NCI-H2029 treated with DMSO at 0.1 percent for 48 hours (cell line): ENCODE results near the gene PTPRN.
"Not testable (repeated sequence)": the region's sequence is repeated elsewhere in the genome, so short reads cannot be mapped to it uniquely, and the experiment has no call there.

Experiments
- DNase-seq: peaks from one replicate; lab custom pipeline; 2025; lab: John Stamatoyannopoulos, UW

Gene PTPRN

DNA sequence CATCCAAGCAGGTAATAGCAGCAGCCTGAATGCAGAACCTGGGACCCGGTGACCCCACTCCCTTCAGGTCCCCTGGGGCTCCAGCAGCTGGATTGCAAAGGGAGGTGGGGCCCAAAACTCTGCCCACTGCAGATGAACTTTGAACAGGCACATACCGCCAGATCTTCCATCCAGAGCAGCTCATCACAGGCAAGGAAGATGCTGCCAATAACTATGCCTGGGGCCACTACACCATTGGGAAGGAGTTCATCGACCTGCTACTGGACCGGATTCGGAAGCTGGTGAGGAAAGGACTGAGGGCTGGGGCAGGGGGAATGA, 39.2 kb downstream of the PTPRN start:
- no peak for DNase-seq

DNA sequence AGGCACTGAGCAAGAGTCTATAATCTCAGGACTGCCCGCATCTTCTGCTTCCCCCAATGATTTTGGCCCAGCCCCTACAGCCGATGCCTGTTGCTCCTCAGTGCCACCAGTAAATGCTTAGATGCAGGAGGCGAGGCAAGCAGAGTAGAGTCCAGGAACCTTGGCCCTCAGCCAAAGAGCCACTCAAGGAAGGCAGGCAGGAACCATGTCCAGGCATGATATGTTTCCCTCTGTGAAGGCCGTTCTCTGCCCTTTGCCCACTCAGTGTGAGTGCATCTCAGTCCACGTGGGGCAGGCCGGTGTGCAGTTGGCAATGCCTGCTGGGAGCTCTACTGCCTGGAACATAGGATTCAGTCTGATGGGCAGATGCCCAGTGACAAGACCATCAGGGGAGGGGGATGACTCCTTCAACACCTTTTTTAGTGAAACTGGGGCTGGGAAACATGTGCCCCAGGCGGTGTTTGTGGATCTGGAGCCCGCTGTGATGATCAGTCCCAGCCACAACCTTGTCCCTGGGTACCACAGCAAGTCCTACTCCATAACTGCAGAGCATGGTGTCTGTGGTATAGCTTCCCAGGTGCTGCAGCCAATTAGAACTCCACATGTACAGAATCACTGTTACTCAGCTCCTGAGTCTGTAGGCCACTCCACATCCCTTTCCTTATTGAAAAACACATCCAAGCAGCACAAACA, 39.7 kb downstream of the PTPRN start:
- DNase-seq = peak; percentile 31

DNA sequence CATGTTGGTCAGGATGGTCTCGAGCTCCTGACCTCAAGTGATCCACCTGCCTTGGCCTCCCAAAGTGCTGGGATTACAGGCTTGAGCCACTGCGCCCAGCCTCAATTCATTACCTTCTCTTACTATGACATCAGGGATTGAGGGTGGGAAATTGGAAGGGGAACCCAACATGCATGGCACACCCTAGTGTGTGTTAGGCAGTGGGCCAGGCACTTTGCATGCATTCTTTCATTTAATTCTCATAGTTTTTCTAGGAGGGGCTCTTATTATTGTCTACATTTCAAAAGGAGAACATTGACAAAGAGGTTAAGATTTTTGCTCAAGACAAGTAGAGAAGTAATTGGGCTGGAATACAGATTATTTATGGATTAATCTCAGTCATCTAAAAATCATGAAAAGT, 40.9 kb downstream of the PTPRN start:
- no peak for DNase-seq

DNA sequence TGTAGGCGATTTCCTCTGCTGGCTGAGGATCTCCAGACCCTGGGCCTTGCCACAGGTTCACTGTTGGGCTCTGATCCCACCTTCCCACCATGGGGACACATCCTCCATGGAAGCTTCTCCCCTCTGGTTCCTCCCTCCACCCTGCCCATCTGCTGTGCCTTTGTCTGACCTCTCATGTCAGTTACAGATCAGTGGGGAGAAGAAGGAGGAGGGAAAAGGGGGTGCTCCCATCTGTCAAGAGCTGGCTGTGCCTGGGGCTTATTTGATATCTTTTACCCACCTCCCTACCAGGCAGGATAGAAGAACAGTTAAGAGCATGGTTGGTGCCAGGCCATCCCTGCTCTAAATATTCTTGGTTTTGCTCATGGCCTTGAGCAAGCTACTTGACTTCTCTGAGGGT, 42.3 kb downstream of the PTPRN start:
- DNase-seq = no peak

DNA sequence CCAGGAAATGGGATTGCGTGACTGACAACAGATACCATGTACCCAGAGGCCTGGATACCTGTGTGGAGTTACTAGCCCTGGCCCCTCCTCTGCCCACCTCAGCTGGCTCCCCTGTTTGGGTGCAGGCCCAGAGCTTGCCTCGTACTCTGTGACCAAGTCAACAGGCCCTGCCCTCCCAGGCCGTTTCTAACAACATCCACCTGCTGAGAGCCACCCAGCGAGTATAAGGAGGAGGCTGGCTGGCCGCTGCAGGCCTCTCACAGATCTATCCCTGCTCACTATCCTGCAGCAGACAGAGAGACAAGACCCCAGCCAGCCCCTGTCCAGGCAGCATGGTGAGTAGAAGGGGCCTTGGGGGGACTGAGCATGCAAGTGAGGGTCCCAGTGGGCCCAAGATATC, 43.0 kb downstream of the PTPRN start:
- no peak for DNase-seq

DNA sequence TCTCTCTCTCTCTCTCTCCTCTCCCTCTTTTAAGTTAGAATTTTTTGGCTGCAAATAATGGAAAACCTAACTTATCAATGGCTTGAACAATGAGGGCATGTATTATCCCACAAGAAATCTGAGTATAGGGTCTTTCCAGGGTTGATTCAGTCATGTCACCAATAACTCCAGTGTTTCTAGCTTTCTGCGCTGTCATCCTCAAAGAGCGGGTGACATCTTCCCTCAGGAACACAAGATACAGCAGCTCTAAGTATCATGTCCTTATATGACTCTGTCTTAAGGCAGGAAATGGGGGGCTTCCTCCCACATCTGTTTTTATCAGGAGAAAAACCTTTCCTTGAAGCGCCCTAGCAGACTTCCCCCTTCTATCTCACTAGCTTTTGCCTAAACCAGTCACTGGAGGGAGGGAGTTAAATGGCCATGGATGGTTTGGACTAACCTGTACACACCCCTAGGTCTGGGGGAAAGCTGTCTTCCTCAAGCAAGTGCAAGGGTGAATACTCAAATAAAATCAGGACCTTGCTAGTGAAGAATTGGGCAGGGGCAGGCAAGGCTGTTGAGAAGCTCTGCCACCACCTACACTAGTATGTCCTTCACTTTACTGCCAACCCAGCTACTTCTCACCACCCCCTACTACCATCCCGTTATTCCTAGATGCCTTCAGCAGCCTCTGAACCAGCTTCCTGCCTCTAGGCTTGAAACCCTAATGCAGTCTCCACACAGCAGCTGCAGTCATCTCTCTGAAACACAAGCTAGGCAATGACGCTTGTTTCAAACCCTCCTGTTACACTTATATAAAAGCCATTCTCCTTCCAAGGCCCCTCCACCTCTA, 48.0 kb downstream of the PTPRN start:
- DNase-seq = no peak

DNA sequence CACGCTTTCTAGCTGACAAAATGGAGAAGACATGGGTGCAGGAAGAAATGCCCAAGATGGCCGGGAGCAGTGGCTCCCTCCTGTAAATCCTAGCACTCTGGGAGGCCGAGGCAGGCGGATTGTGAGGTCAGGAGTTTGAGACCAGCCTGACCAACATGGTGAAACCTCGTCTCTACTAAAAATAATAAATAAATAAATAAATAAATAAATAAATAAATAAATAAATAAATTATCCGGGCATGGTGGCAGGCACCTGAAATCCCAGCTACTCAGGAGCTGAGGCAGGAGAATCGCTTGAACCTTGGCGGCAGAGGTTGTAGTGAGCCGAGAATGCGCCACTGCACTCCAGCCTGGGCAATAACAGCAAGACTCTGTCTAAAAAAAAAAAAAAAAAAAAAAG, 50.3 kb downstream of the PTPRN start:
- DNase-seq = not testable (repeated sequence)

DNA sequence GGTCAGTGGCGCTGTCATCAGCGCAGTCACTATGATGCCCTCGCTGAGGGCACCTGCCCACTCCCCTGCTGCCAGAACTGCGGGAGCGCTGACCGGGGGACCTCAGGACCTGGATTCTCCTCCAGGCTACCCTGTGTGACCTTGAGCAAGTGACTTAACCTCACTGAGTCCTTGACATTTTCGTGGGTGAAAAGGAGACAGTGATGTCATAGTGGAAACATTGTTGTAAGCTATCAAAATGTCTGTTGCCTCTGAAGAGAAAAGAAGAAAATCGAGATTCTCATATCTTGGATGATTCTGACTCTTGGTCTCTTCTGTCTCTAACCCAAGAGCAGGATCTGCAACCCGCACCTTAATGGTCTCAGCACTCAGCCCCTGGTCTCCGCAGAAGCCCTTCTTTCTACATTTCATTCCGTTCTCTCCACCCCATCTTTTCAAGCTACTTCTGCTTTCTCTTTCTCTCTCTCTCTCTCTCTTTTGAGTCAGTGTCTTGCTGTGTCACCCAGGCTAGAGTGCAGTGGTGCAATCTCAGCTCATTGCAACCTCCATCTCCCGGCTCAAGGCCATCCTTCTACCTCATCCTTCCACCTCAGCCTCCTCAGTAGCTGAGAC, 54.5 kb downstream of the PTPRN start:
- DNase-seq = no peak

DNA sequence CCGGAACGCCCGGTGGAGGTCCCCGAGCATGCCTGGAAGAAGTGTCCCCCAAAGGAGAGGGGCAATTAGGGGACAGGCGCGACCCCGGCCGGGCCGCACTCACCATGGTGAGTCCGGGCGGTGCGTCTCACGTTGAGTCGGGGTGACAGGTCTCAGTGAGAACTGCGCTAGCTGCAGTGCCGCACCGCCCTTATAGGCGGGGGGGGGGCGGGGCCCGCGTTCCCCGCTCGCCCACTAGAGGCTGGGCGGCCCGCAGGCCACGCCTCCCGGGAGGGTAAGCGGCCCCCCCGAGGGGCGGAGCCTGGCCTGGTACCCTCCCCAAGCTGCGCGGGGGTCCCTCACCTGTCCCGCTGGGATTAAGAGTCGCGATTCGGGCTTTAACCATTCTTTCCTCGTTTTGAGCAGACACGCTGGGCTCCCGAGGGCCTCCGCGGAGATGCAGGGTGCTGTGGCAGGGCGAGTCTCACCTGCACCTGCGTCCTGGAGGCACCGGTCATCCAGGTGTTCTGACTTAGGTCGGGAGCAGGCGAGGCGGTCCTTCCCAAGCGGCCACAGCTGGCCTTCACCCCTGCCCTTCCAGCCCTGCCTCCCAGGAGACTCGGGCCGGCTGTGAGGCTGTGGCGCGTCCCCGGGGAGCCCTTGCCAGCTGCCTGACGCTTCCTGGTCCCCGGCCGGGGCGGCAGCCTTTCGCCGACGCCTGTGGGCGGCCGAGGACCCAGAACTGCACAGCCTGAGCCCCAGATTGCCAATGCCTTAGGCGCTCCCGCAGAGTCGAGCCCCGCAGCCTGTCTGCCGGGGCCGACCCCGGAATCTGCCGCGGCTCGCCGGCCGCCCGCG, 55.2 kb downstream of the PTPRN start, which contains the start of gene TUBA4A:
Gene TUBA4A, minus strand, starts transcription at position 166 of the 837 bp plus-strand sequence. Its CDS starts 60 bp downstream, at position 106.
- DNase-seq = no peak

DNA sequence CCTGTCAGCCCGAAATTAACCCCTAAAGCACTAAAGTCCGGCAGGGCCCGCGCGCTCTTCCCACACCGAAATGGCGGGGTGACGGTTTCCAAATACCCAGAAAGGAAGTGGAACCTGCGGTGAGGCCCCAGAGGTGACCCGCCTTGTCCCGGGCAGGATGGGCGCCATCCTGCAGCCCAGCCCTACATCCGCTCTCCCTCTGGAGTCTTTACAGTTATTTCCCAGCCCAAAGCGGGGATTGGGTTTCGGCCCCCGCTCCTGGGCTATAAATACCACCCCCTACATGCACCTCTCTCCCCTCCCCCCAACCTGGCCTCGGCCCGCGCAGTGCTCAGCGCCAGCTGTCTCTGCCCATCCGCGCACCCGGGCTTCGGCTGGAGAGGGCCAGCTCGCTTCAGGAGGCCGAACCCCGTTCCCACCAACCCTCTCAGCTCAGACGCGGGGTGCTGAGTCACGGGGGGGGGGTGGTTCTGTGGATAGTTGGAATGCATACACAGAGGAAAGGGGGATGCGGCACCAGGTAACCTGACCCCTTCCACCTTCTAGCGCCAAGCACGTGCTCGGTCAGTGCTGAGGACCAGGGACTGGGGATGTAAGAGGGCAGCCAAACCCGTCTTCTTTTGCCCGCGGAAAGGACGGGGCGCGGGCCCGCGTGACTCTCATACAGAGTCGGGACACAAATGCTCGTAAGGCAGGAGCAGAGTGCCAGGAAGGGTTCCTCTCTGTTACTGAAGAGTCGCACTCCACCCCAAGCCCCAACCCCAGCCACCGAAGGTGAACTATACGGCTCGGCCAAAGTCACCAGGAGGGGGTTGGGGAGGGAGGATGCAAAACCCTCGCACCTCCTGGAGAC, 56.1 kb downstream of the PTPRN start, which contains the start of gene TUBA4B:
Gene TUBA4B, plus strand, starts transcription at position 344 of the 853 bp plus-strand sequence. Its CDS starts 165 bp downstream, at position 509.
- DNase-seq = no peak

DNA sequence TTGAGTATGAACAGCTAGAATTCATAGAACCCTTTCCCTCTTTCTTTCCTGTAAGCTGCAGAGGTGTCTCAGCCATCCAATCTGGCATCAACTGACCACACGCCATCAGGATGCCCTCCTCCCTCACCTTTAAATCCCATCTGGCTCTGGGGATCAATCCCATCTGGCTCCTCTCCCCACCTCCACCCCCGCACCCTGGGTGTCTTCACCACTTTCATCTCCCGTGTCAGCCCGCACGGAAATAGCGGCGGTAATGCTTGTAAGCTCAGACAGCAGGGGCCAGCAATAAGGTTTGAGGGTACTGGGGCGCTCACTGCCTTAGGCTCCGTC, 56.7 kb downstream of the PTPRN start:
- no peak for DNase-seq

DNA sequence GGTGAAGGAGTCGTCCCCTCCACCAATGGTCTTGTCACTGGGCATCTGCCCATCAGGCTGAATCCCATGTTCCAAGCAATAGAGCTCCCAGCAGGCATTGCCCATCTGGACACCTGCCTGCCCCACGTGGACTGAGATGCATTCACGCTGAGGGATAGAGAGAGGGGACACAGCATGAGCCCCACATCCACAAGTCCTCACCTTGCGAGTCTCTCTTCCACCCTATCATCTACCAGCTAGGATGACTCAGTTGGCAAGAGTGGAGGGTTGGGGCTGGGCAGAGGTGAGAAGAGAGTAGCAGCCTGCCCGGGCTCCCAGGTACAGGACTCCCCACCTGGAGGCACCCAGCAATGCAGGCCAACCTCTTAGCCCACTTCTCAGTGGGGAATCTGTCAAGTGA, 57.1 kb downstream of the PTPRN start:
- no peak for DNase-seq

DNA sequence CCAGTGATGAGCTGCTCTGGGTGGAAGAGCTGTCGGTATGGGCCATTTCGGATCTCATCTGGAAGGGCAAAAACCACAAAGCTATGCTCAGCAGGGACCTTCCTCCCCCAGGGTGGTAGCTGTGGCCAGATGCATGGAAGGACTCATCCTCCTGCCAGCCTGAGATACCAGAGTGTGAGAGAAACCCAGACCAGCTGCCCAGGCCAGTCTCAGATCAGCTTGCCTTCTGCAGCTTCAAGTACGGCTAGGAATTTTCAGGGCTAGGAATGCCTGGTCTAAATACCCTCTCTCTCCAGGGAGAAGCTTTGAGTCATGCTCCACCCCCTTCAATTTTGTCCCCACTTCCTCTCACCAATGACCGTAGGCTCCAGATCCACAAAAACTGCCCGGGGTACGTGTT, 57.5 kb downstream of the PTPRN start:
- no peak for DNase-seq

DNA sequence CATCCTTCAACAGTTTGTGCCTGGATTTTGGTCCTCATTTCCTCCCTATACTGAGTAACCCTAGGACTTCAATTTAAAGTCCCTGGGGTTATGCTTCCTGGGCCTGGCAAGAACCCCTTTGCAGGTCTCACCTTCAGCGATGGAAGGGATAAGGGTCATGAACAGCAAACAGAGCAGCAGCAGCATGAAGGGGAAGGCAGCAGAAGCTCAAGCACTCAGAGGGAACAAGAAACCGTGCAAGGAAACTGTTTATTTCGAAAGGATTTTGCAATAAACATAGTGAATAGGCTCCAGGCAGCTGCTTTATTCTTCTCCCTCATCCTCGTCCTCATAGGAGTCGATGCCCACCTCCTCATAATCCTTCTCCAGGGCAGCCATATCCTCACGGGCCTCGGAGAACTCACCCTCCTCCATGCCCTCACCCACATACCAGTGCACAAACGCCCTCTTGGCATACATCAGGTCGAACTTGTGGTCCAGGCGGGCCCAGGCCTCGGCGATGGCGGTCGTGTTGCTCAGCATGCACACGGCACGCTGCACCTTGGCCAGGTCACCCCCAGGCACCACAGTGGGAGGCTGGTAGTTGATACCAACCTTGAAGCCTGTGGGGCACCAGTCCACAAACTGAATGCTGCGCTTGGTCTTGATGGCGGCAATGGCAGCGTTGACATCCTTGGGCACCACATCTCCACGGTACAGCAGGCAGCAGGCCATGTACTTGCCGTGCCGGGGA, 59.0 kb downstream of the PTPRN start:
- DNase-seq = no peak

DNA sequence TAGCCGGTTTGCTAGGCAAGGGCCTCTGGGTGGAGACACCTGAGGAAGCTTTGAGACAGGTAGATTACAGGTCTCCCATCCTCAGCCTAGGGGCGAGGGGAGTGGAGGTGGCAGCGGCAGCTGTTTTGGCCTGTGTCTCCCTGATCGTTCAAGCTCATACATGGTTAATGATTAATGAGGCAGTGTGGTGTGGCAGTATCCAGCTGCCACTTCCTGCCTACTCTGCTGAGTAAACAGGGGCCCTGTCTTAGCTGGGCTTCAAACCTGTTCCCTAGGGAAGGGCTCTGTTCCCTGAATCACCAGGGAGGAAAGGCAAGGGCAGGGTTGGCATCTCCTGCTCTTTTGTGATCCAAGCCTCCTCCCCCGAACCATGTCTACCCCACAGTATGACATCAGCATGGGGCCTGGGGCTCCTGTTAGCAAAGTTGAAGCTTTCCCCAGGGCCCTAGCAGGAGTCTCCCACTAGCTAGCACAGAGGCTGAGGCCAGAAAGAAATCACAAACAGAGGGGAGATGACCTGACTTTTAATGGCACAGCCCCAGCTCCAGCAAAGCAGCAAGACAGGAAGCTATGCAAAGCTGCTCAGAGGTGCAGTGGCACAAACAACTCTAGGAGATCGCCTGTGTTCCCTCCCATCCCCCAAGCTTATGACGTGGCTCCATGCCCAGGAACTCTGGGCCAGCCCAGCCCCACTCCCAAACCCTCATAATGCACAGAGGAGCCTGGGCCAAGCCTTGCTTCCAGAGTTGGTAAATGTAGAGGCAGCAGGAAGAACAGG, 59.8 kb downstream of the PTPRN start:
- DNase-seq = peak; percentile 67

DNA sequence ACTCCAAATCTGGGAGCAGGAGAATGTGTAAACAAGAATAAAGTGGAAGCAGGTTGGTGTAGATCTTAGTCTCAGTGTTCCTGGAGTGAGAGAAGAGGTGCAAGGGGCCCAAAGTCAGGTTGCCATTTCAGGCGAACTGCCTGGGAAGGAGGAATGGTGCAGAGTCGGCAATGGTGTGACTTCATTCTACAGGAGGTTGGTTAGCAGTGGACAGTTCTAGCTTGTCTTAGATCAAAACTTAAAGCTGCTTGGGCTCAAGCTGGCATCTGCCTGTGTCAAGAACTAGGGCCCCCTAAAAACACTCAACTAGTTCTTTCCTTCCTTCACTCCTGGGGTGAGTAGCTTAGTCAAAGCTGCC, 60.4 kb downstream of the PTPRN start:
- DNase-seq = no peak

DNA sequence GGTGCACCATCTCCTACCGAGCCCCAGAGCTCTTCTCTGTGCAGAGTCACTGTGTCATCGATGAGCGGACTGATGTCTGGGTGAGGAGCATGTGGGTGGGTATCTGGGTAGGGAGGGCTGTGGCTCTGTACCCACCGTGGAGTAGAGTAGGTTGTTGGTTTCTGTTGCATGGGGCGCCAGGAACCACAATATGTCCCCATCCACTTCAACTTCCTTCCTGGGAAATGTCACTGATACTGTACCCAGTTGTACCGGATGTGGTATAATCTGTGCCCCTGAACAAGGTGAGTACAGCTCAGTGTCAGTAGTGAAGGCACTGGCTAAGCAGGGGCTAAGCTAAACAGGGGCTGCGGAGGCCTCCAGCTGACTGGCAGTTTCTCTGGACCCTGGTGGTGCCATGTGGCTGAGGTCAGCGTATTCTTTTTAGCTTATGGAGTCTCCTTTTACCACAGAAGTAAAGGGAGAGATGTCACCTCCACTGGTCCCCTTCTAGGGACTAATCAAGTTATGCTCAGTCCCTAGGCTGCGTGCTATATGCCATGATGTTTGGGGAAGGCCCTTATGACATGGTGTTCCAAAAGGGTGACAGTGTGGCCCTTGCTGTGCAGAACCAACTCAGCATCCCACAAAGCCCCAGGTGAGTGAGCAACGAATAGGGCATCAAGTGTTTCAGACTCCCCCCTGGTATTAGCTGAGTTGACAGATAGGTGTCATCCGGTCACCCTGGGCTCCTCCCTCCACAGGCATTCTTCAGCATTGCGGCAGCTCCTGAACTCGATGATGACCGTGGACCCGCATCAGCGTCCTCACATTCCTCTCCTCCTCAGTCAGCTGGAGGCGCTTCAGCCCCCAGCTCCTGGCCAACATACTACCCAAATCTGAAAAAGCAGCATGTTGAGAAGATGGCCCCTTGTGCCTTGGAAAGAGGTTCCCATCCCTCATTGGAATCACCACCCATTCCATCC, 61.2 kb downstream of the PTPRN start:
- no peak for DNase-seq

DNA sequence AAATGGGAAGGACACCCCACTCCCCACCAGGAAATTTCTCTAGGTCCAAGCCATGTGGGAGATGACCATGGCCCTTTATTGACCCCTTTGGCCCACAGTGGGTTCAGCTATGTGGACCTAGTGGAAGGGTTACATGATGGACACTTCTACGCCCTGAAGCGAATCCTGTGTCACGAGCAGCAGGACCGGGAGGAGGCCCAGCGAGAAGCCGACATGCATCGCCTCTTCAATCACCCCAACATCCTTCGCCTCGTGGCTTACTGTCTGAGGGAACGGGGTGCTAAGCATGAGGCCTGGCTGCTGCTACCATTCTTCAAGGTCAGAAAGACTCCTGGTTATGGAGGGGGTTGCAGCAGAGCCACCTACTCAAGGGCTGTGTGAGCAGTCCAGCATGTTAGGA, 62.6 kb downstream of the PTPRN start:
- no peak for DNase-seq

DNA sequence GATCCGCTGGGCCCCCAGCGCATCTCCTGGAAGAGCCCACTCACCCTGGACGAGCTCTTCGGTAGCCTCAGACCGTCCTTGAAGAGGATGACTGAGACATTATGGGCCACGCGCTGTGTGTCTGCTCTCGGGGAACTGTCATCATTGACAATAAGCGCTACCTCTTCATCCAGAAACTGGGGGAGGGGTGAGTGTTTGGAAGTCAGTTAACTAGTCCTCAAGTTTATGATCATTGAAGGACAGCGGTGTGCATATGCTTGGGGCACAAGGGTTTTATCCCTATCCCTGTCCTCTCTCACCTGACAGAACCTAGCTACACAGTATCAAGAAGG, 63.3 kb downstream of the PTPRN start:
- DNase-seq = no peak
